SK-N-SH treated with all-trans-retinoic acid at 6 μM for 48 hours (cell line): Measurements from ENCODE around the gene DGKH.

ENCODE experiments used
- ARNTL ChIP-seq: fragments of 450-650 bp; formaldehyde crosslinking; IDR thresholded peaks from 2 replicates; pipeline ENCODE4 v1.5.0; 2020; ENCODE audit warnings: low read depth, mild to moderate bottlenecking, moderate library complexity, borderline replicate concordance
- BACH2 ChIP-seq: fragments of 250-450 bp; sonication (Bioruptor Pico); IDR thresholded peaks from 2 replicates; pipeline ENCODE4 v1.9.0; 2021; ENCODE audit warnings: mild to moderate bottlenecking, borderline replicate concordance
- CSRNP3 ChIP-seq: fragments of 250-450 bp; sonication (Bioruptor Pico); IDR thresholded peaks from 2 replicates; pipeline ENCODE4 v1.5.1; 2021; ENCODE audit warnings: mild to moderate bottlenecking, moderate library complexity
- ESRRG ChIP-seq: fragments of 250-450 bp; sonication (Bioruptor Pico); IDR thresholded peaks from 2 replicates; pipeline ENCODE4 v1.6.1; 2021; ENCODE audit warnings: mild to moderate bottlenecking
- ISL1 ChIP-seq: fragments of 250-450 bp; sonication (Bioruptor Pico); IDR thresholded peaks from 2 replicates; pipeline ENCODE4 v2.1.2; 2022; ENCODE audit warnings: mild to moderate bottlenecking, moderate library complexity
- RARB ChIP-seq: fragments of 250-450 bp; sonication (Bioruptor Pico); IDR thresholded peaks from 2 replicates; pipeline ENCODE4 v1.8.0; 2021; ENCODE audit warnings: mild to moderate bottlenecking, moderate library complexity
- TCF4 ChIP-seq: fragments of 250-450 bp; sonication (Bioruptor Pico); IDR thresholded peaks from 2 replicates; pipeline ENCODE4 v1.8.0; 2021; ENCODE audit warnings: mild to moderate bottlenecking, moderate library complexity, borderline replicate concordance
- ZC3H10 ChIP-seq: fragments of 250-450 bp; sonication (Bioruptor Pico); IDR thresholded peaks from 2 replicates; pipeline ENCODE4 v1.5.1; 2021; ENCODE audit warnings: mild to moderate bottlenecking, moderate library complexity
- ZFP3 ChIP-seq: fragments of 250-450 bp; sonication (Bioruptor Pico); IDR thresholded peaks from 2 replicates; pipeline ENCODE4 v1.5.0; 2020; ENCODE audit warnings: mild to moderate bottlenecking, moderate library complexity
- ZFP30 ChIP-seq: fragments of 450-650 bp; formaldehyde crosslinking; IDR thresholded peaks from 2 replicates; pipeline ENCODE4 v1.5.0; 2022; ENCODE audit warnings: mild to moderate bottlenecking, moderate library complexity
- ZNF565 ChIP-seq: fragments of 450-650 bp; formaldehyde crosslinking; conservative IDR thresholded peaks from 2 replicates; pipeline ENCODE4 v1.5.0; 2020; ENCODE audit warnings: low read depth, mild to moderate bottlenecking, moderate library complexity
- TF ChIP-seq, protein P1 (sequence below): fragments of 250-450 bp; sonication (Bioruptor Pico); IDR thresholded peaks from 2 replicates; pipeline ENCODE4 v1.8.0; 2020; ENCODE audit warnings: mild to moderate bottlenecking, moderate library complexity, borderline replicate concordance

GRCh38 chr13:42064259-42064658 lies 15.8 kb downstream of the DGKH start:
- no peak for TF ChIP-seq ISL1 (CRISPR knock-in tag)
- no peak for TF ChIP-seq ARNTL (CRISPR knock-in tag)
- no peak for TF ChIP-seq ZNF565 (CRISPR knock-in tag)
- no peak for TF ChIP-seq RARB (CRISPR knock-in tag)
- TF ChIP-seq TCF4: no peak
- TF ChIP-seq CSRNP3 (CRISPR knock-in tag): no peak
- TF ChIP-seq, protein P1, sequence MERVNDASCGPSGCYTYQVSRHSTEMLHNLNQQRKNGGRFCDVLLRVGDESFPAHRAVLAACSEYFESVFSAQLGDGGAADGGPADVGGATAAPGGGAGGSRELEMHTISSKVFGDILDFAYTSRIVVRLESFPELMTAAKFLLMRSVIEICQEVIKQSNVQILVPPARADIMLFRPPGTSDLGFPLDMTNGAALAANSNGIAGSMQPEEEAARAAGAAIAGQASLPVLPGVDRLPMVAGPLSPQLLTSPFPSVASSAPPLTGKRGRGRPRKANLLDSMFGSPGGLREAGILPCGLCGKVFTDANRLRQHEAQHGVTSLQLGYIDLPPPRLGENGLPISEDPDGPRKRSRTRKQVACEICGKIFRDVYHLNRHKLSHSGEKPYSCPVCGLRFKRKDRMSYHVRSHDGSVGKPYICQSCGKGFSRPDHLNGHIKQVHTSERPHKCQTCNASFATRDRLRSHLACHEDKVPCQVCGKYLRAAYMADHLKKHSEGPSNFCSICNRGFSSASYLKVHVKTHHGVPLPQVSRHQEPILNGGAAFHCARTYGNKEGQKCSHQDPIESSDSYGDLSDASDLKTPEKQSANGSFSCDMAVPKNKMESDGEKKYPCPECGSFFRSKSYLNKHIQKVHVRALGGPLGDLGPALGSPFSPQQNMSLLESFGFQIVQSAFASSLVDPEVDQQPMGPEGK (CRISPR knock-in tag): no peak
- TF ChIP-seq ESRRG: no peak
- no peak for TF ChIP-seq ZFP30 (CRISPR knock-in tag)
- TF ChIP-seq BACH2 (CRISPR knock-in tag): no peak
- TF ChIP-seq ZC3H10 (CRISPR knock-in tag): no peak
- no peak for TF ChIP-seq ZFP3 (CRISPR knock-in tag)
